Activated naive CD4-positive, alpha-beta T cell treated with anti-CD3 and anti-CD28 coated beads, Interleukin-2, amount 50 U/mL, for 72 hours (primary cell): ENCODE data around the gene TSC22D1. TPM values are rescaled to one million over a fixed set of nuclear protein-coding genes. Genes with fewer than 3 reads are reported as not detected.

ENCODE experiments used
- ATAC-seq, 2 donors: fragments of 150-1000 bp; cut with Tn5 transposase; 2 replicates each; pipeline ENCODE4 v1.10.0; 2021; ENCODE audit warnings: mild to moderate bottlenecking in 2 of 2, moderate library complexity in 2 of 2
- DNase-seq, 2 donors: peaks; one replicate each; pipeline ENCODE4 v3.0.0; 2021 to 2022; ENCODE audit warnings: low spot score in 2 of 2
- H3K27ac Mint-ChIP-seq, 2 donors: one replicate each; pipeline ENCODE4 v1.8.0; 2022; ENCODE audit warnings: mild to moderate bottlenecking in 2 of 2, mixed read lengths in 2 of 2
- H3K36me3 Mint-ChIP-seq, 2 donors: one replicate each; pipeline ENCODE4 v1.8.0; 2022; ENCODE audit warnings: mixed read lengths in 2 of 2
- H3K9me3 Mint-ChIP-seq, 2 donors: one replicate each; pipeline ENCODE4 v1.8.0; 2022; ENCODE audit warnings: mixed read lengths in 2 of 2
- total RNA-seq, 2 donors: library from RNA; stranded (reverse); gene quantifications; one replicate each; pipeline ENCODE4 v1.2.3, GENCODE V29; 2022

Gene TSC22D1
- total RNA-seq, 2 donors from 2014 or later = 7.9 to 12.7 TPM

GRCh38 chr13:44414716-44415115 lies 161.4 kb downstream of the TSC22D1 start:
- no peak overlapping the region for H3K27ac Mint-ChIP-seq
- no peak for DNase-seq
- no peaks in the 10 kb centered on the region for H3K9me3 Mint-ChIP-seq
- H3K36me3 Mint-ChIP-seq = no peaks in the 10 kb centered on the region
- no peak for ATAC-seq

DNA sequence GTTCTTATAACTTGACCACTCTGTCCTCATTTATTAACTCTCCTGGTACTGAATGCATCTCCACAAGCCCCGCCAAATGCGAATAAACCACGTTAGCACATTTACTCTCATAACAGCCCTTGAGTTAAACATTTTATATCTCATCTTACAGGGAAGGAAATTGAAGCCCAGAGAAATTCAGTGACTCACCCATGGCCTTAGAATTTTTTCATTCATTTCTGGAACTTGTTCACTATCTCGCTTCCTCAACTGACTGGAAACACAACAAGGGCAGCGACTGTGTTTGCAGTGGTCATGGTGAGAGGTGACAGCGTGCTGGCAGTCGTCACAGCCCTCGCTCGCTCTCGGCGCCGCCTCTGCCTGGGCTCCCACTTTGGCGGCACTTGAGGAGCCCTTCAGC lies 163.0 kb downstream of the TSC22D1 start:
- Mint-ChIP-seq H3K9me3 (no peaks in the 10 kb centered on the region), H3K36me3 (no peaks in the 10 kb centered on the region), H3K27ac (no peak overlapping the region)
- ATAC-seq (peak in 1 of 2 donors; percentile 54), DNase-seq (no peak)

- H3K36me3 Mint-ChIP-seq = no peaks in the 10 kb centered on the region
- ATAC-seq (no peak), DNase-seq (no peak)
- no peak overlapping the region for H3K27ac Mint-ChIP-seq
- no peaks in the 10 kb centered on the region for H3K9me3 Mint-ChIP-seq
Measured at GRCh38 chr13:44412346-44412935, 163.7 kb downstream of the TSC22D1 start.

DNA sequence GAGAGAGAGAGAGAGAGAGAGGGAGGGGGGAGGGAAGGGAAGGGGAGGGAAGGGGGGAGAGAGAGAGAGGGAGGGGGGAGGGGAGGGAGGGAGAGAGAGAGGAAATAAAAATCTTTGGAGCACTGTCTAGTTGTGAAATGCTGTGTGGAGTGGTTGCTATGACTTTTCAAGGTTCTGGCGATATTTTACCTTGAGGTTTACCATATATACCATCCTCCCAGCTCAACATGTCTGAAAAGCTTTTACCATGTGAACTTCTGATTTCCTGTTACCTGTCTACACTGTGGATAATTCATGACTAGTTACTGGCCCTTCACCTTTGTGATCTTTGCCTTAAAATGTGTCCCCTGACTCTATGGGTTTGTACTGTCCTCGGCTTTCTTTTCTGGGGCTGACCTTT lies 164.3 kb downstream of the TSC22D1 start:
- peak overlapping the region in 1 of 2 donors; percentile 2 for H3K27ac Mint-ChIP-seq
- no peaks in the 10 kb centered on the region for H3K9me3 Mint-ChIP-seq
- H3K36me3 Mint-ChIP-seq = no peaks in the 10 kb centered on the region
- DNase-seq = no peak
- no peak for ATAC-seq

DNA sequence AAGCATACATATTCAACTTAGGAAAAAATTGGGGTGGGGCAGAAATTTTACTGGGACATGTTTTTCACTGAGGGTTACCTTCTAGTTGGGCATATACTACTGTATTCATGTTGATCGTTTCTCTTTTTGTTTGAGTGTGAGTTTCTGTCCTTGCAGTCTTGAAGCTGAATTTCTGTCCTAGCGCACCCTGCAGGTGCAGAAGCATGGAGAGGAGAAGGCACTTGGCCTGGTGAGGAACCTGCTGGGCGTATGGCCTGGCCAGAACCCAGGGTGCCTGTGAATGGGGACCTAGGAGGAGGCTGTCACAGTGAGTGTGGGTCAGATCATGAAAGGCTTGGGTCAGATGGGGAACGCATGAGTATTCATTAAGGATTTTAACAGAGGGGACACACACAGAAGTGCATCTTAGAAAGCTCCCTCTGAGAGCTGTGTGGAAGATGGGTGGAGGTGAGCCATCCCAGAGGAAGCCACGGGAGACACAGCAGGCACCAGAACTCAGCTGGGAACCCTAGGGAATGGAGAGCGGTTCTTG lies 165.7 kb downstream of the TSC22D1 start:
- H3K27ac Mint-ChIP-seq = no peak overlapping the region
- H3K36me3 Mint-ChIP-seq = no peaks in the 10 kb centered on the region
- ATAC-seq (no peak), DNase-seq (no peak)
- H3K9me3 Mint-ChIP-seq = no peaks in the 10 kb centered on the region

DNA sequence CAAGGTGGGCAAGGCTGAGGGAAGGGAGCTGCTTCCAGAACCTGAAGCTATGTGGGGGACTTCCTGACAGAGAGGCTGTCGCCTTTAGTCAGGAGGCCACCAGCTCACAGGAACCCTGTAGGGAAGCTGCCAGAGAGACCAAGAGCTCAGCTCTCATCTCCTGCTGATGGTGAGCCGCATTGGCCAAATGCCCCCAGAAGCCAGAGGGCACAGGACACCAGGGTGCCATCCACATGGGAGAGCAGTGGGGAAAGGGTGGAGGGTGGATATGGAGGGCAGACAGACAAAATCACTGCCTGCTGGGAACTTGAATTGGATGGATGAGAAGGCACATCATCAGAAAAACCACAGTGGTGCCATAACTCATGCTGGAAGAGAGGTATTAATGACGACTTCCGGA lies 166.5 kb downstream of the TSC22D1 start:
- H3K9me3 Mint-ChIP-seq = no peaks in the 10 kb centered on the region
- no peaks in the 10 kb centered on the region for H3K36me3 Mint-ChIP-seq
- ATAC-seq = no peak
- DNase-seq = no peak
- no peak overlapping the region for H3K27ac Mint-ChIP-seq

DNA sequence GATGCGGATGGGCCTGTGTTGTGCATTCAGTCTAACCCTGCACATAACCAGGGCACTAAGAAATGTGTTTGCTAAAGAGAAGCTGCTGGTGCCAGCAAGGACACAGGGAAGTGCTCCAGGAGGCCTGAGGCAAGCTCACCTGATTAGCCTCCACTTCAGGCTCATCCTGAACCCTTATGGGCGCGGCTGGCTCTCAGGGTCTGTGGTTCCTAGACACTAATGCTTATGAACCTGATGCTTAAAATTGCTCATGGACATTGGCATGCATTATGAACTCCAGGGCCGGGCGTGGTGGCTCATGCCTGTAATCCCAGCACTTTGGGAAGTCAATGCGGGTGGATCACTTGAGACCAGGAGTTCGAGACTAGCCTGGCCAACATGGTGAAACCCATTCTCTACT lies 168.2 kb downstream of the TSC22D1 start:
- no peaks in the 10 kb centered on the region for H3K9me3 Mint-ChIP-seq
- ATAC-seq = no peak
- peak in 1 of 2 donors; percentile 14 for DNase-seq
- no peak overlapping the region for H3K27ac Mint-ChIP-seq
- H3K36me3 Mint-ChIP-seq = no peaks in the 10 kb centered on the region

DNA sequence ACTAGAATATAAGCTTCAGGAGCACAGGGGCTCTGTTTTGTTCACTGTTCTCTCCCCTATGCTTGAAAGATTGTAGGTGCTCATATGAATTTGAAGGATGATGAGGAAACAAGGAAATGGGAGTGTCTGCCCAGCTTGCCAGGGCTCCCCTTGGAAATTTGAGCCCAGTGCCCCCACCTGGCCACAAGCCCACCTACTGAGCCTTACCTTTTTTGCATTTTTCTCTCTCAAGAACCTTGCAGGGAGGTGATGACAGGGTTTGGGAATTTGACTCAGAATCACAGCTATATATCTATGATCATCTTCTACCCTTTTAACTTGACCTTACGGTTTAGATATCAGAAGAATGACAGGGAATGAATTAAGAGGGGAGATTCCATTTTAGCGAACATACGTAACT lies 168.8 kb downstream of the TSC22D1 start:
- DNase-seq = no peak
- H3K9me3 Mint-ChIP-seq = no peaks in the 10 kb centered on the region
- no peaks in the 10 kb centered on the region for H3K36me3 Mint-ChIP-seq
- H3K27ac Mint-ChIP-seq = no peak overlapping the region
- ATAC-seq = no peak

- no peak for DNase-seq
- no peaks in the 10 kb centered on the region for H3K36me3 Mint-ChIP-seq
- no peak overlapping the region for H3K27ac Mint-ChIP-seq
- no peak for ATAC-seq
- no peaks in the 10 kb centered on the region for H3K9me3 Mint-ChIP-seq
Measured at GRCh38 chr13:44406617-44407016, 169.5 kb downstream of the TSC22D1 start.

GRCh38 chr13:44404261-44405132 lies 171.6 kb downstream of the TSC22D1 start:
- DNase-seq (no peak), ATAC-seq (no peak)
- H3K27ac Mint-ChIP-seq = no peak overlapping the region
- no peaks in the 10 kb centered on the region for H3K9me3 Mint-ChIP-seq
- no peaks in the 10 kb centered on the region for H3K36me3 Mint-ChIP-seq

DNA sequence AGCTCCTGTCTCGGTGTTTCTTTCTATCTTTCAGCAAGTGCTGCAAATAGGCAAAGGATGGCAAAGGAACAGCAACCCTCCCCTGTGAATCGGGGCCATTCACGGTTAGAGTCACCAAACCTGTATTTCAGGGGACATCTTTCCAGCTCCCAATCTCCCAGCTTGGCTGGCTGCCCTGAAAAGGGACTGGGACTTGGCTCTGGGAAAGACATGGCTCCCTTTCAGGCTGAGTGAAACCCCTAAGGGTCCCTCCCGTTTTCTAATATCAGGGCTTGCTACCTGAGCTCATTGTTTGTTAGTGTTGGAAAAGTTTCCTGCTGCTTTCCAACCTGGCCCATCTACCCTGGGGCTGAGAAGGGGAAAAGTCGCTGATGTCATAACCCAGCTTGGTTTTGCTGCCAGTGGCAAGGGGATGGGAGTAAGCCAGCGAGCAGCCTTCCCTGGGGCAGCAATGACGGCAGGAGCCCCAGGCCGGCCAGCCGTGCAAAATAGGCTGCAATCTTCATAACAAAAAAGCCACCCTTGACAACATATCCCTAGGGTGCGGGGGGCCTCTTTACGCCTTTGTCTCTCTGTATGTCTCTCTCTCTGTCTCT lies 172.6 kb downstream of the TSC22D1 start:
- Mint-ChIP-seq H3K9me3 (no peaks in the 10 kb centered on the region), H3K36me3 (no peaks in the 10 kb centered on the region), H3K27ac (no peak overlapping the region)
- ATAC-seq (no peak), DNase-seq (no peak)

DNA sequence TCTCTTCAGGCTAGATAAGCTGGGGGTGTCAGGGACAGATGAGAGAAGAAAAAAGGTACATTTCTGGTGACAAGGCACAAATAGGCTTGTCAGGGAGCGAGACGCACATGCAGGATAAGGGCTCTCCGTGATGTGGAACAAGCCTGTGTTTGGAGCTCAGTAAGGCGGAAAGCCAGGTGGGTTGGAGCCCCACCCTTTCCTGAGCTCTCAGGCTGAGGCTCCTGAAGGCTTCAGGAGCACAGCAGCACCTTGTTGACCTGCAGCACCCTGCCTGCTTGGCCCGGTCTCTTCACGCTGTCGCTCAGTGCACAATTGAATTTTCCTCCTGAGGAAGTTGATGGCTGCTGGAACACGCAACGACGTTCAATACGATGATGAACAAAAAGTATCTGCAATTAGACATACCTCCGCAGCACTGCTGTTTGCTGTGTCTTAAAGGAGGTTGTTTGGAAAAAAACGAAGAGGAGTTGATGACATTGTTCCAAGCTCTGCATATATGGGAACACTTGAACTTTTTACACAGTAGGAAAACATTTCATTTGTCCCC lies 173.2 kb downstream of the TSC22D1 start:
- no peak overlapping the region for H3K27ac Mint-ChIP-seq
- DNase-seq (no peak), ATAC-seq (no peak)
- no peaks in the 10 kb centered on the region for H3K9me3 Mint-ChIP-seq
- no peaks in the 10 kb centered on the region for H3K36me3 Mint-ChIP-seq

GRCh38 chr13:44401577-44401976 lies 174.6 kb downstream of the TSC22D1 start:
- H3K36me3 Mint-ChIP-seq = no peaks in the 10 kb centered on the region
- H3K27ac Mint-ChIP-seq = no peak overlapping the region
- no peaks in the 10 kb centered on the region for H3K9me3 Mint-ChIP-seq
- ATAC-seq (no peak), DNase-seq (no peak)

- ATAC-seq (no peak), DNase-seq (no peak)
- no peak overlapping the region for H3K27ac Mint-ChIP-seq
- H3K36me3 Mint-ChIP-seq = no peaks in the 10 kb centered on the region
- H3K9me3 Mint-ChIP-seq = no peaks in the 10 kb centered on the region
Measured at GRCh38 chr13:44400736-44401135, 175.4 kb downstream of the TSC22D1 start.

DNA sequence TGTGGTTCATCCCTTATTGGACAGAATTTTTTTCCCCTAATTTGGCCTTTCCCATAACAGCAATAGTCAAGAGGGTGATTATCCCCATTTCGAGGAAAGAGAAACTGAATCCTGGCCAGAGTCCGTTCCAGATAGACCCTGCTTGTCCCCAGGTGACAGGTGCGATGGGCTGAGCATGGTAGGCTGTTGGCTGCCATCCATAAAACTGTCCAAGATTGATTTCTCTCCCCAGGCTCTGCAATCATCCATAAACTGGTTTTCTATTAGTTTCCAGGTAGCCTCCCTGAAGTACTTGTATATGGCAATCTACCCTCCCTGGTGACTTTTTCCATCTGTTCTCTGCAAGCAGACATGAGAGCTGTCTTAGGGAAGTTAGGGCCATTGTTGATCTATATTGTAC lies 177.1 kb downstream of the TSC22D1 start:
- Mint-ChIP-seq H3K9me3 (no peaks in the 10 kb centered on the region), H3K36me3 (no peaks in the 10 kb centered on the region), H3K27ac (no peak overlapping the region)
- DNase-seq (no peak), ATAC-seq (no peak)

DNA sequence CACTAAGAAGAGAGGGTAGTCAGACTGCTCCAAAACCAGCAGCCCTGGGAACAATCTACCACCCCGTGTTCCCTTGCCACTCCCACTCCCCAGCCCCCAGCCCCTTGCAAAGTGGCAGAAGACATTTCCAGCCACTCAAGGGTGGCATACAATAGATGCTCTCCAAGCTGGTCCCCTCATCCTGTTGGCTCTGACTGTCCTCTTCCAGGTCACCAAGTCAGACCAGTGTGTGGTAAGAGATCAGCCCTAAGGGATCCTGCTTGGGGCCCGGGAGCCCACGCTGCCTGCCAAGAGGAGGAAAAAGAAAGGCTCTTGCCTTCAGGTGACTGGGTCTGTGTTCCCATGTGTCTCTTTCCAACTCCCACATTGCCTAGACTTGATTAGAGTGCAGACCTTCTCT lies 177.5 kb downstream of the TSC22D1 start:
- no peak overlapping the region for H3K27ac Mint-ChIP-seq
- DNase-seq = no peak
- no peaks in the 10 kb centered on the region for H3K9me3 Mint-ChIP-seq
- H3K36me3 Mint-ChIP-seq = no peaks in the 10 kb centered on the region
- no peak for ATAC-seq

DNA sequence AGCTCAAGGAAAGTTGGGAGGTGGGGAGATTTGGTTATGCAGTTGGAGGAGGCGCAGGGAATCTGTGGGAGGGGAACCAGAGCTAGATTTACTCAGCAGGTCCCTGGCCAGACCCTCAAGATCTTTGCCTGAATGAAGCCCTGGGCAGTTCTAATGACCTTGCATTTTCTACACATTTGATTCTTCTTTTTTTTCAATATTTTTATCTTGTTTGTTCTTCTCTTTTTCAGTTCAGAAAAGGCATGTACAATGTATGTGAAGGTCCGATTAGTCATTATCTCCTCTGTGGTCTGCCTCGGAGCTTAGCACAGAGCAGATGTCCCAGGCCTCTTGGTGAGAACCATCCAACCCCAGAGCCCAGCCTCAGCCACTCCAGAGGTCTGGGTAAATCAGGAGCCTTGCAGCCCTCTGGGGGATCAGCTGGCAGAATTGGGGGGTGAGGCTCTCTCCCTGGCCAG lies 178.3 kb downstream of the TSC22D1 start:
- Mint-ChIP-seq H3K9me3 (no peaks in the 10 kb centered on the region), H3K36me3 (no peaks in the 10 kb centered on the region), H3K27ac (no peak overlapping the region)
- ATAC-seq = no peak
- no peak for DNase-seq
